Type B pancreatic cell (in vitro differentiated cells): Measurements from ENCODE around the gene POLR2I. TPM values are rescaled to one million over a fixed set of nuclear protein-coding genes. Genes with fewer than 3 reads are reported as not detected.

Experiments used
- DNase-seq: peaks from one replicate; pipeline ENCODE4 v3.0.0; 2021; ENCODE audit warnings: mixed read lengths; ENCODE audit not compliant: unreplicated experiment; ENCODE audit errors: extremely low spot score
- H3K27ac Mint-ChIP-seq: 2 replicates; pipeline ENCODE4 v1.8.0; 2021; ENCODE audit warnings: mild to moderate bottlenecking, mixed read lengths
- H3K27me3 Mint-ChIP-seq: 2 replicates; pipeline ENCODE4 v1.8.0; 2021; ENCODE audit warnings: mixed read lengths
- H3K36me3 Mint-ChIP-seq: 2 replicates; pipeline ENCODE4 v1.8.0; 2021; ENCODE audit warnings: mixed read lengths
- H3K4me1 Mint-ChIP-seq: one replicate; pipeline ENCODE4 v1.8.0; 2021; ENCODE audit warnings: mixed read lengths; ENCODE audit not compliant: unreplicated experiment
- H3K4me3 Mint-ChIP-seq: 2 replicates; pipeline ENCODE4 v1.8.0; 2021; ENCODE audit warnings: mild to moderate bottlenecking, mixed read lengths
- H3K9me3 Mint-ChIP-seq: 2 replicates; pipeline ENCODE4 v1.8.0; 2021; ENCODE audit warnings: mixed read lengths
- CTCF ChIP-seq: fragments of 200-600 bp; sonication (generic); conservative IDR thresholded peaks from 2 replicates; pipeline ENCODE4 v1.5.0; 2021; ENCODE audit warnings: antibody characterized with exemption, mild to moderate bottlenecking
- total RNA-seq: library from RNA; stranded (reverse); gene quantifications from 2 replicates; pipeline ENCODE4 v1.2.1, GENCODE V29; 2021; ENCODE audit warnings: low replicate concordance

The POLR2I gene
- total RNA-seq, 1 donor from 2014 or later = 81.7 TPM

GRCh38 chr19:36121486-36122124 lies 6.9 kb upstream of the POLR2I start:
- peaks cover 4% of the 10 kb centered on the region for H3K36me3 Mint-ChIP-seq
- DNase-seq = no peak
- H3K4me1 Mint-ChIP-seq = peaks cover 16% of the 10 kb centered on the region
- H3K9me3 Mint-ChIP-seq = no peaks in the 10 kb centered on the region
- peak overlapping the region; percentile 67 for H3K27ac Mint-ChIP-seq
- no peak for TF ChIP-seq CTCF
- no peak overlapping the region for H3K4me3 Mint-ChIP-seq
- H3K27me3 Mint-ChIP-seq = no peaks in the 10 kb centered on the region

- peaks cover 4% of the 10 kb centered on the region for H3K36me3 Mint-ChIP-seq
- H3K9me3 Mint-ChIP-seq = no peaks in the 10 kb centered on the region
- peaks cover 20% of the 10 kb centered on the region for H3K4me1 Mint-ChIP-seq
- DNase-seq = no peak
- H3K4me3 Mint-ChIP-seq = no peak overlapping the region
- H3K27me3 Mint-ChIP-seq = no peaks in the 10 kb centered on the region
- no peak for TF ChIP-seq CTCF
- no peak overlapping the region for H3K27ac Mint-ChIP-seq
These were observed 6.3 kb upstream of the POLR2I start for GRCh38 chr19:36120984-36121358.

GRCh38 chr19:36120092-36120983 lies 5.7 kb upstream of the POLR2I start:
- DNase-seq = no peak
- no peak for TF ChIP-seq CTCF
- H3K27ac Mint-ChIP-seq = peak overlapping the region; percentile 75
- H3K27me3 Mint-ChIP-seq = no peaks in the 10 kb centered on the region
- peak overlapping the region; percentile 58 for H3K4me3 Mint-ChIP-seq
- H3K36me3 Mint-ChIP-seq = peaks cover 4% of the 10 kb centered on the region
- no peaks in the 10 kb centered on the region for H3K9me3 Mint-ChIP-seq
- peaks cover 20% of the 10 kb centered on the region for H3K4me1 Mint-ChIP-seq

- Mint-ChIP-seq H3K4me1 (peaks cover 28% of the 10 kb centered on the region), H3K27me3 (peaks cover 3% of the 10 kb centered on the region), H3K4me3 (peak overlapping the region; percentile 95), H3K36me3 (peaks cover 13% of the 10 kb centered on the region), H3K9me3 (no peaks in the 10 kb centered on the region), H3K27ac (peak overlapping the region; percentile 97)
- TF ChIP-seq CTCF = no peak
- DNase-seq = no peak
These were observed 1.6 kb upstream of the POLR2I start for GRCh38 chr19:36116344-36116637.

- peaks cover 3% of the 10 kb centered on the region for H3K27me3 Mint-ChIP-seq
- H3K9me3 Mint-ChIP-seq = no peaks in the 10 kb centered on the region
- peaks cover 28% of the 10 kb centered on the region for H3K4me1 Mint-ChIP-seq
- peak within 1 kb of the TSS; percentile 97 for H3K27ac Mint-ChIP-seq
- DNase-seq = no peak
- no peak for TF ChIP-seq CTCF
- peak within 1 kb of the TSS; percentile 95 for H3K4me3 Mint-ChIP-seq
- H3K36me3 Mint-ChIP-seq = peaks cover 13% of the 10 kb centered on the region
These were observed 1.0 kb upstream of the POLR2I start, which contains the start of gene TBCB for GRCh38 chr19:36115453-36116343. TSS of gene TBCB (plus strand) at chr19:36115468. CDS start at chr19:36115561, 93 bp downstream.
